ENCODE data around the gene TMEM183A. TPM values are rescaled to one million over a fixed set of nuclear protein-coding genes. Genes with fewer than 3 reads are reported as not detected.
A peak's percentile ranks its signal among the peaks of the same experiment; 100 is the strongest.

TMEM183A gene
- total and polyA plus RNA-seq, 2 experiments from 2014 or later, result 55.1 to 128 TPM

DNA sequence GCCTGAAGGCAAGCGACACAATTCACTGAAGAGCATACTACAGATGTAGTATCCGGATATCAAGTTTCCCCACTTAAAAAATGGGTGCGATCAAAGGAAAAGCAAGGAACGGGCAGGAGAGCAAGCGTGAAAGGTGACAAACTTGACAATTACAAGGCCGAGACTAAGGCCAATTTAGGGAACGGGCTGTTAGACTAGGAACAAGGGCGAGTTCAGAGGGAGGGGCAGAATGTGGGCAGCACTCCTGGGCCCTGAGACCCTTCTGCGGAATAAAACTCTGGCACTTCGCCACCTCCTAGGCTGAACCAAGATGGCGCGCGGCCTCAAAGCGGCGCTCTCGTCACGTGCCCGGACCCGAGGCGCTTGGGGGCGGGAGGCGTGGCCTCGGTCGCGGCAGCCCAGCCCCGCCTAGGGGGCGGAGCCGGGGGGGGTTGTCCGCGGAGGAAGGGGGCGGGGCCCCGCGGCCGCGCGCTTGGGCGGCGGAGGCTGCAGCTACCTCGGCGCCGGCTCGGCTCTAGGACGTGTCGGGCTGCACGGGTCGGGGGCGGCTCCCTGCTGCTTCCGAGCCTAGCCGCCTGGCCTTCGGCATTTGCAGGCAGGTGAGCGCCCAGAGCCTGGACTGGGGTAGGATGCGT lies 19.0 kb downstream of the TMEM183A start, which contains the start of gene PPFIA4 (continued):
- TF ChIP-seq CREB1 (CRISPR knock-in tag; IDR thresholded peaks at IDR 0.05; ENCODE audit: low read depth), result no peak
- TF ChIP-seq ZNF114 (CRISPR knock-in tag; IDR thresholded peaks at IDR 0.05), result peak; percentile 91; the same call in 1 of the 2 replicates
- no peak for TF ChIP-seq JUNB (IDR thresholded peaks at IDR 0.05; ENCODE audit: unreplicated experiment)
- no peak for TF ChIP-seq EZH2phosphoT487 (IDR thresholded peaks at IDR 0.05; ENCODE audit: unreplicated experiment)
- TF ChIP-seq, protein P1, sequence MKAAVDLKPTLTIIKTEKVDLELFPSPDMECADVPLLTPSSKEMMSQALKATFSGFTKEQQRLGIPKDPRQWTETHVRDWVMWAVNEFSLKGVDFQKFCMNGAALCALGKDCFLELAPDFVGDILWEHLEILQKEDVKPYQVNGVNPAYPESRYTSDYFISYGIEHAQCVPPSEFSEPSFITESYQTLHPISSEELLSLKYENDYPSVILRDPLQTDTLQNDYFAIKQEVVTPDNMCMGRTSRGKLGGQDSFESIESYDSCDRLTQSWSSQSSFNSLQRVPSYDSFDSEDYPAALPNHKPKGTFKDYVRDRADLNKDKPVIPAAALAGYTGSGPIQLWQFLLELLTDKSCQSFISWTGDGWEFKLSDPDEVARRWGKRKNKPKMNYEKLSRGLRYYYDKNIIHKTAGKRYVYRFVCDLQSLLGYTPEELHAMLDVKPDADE (IDR thresholded peaks at IDR 0.05), result no peak
- peak; percentile 66 for TF ChIP-seq POLR2AphosphoS5 (IDR thresholded peaks at IDR 0.05; ENCODE audit: low read depth)
- TF ChIP-seq STAT1 (IDR thresholded peaks at IDR 0.05; ENCODE audit: unreplicated experiment), result no peak
- no peak for TF ChIP-seq ZNF331 (CRISPR knock-in tag; IDR thresholded peaks at IDR 0.05; ENCODE audit: low read depth)

DNA sequence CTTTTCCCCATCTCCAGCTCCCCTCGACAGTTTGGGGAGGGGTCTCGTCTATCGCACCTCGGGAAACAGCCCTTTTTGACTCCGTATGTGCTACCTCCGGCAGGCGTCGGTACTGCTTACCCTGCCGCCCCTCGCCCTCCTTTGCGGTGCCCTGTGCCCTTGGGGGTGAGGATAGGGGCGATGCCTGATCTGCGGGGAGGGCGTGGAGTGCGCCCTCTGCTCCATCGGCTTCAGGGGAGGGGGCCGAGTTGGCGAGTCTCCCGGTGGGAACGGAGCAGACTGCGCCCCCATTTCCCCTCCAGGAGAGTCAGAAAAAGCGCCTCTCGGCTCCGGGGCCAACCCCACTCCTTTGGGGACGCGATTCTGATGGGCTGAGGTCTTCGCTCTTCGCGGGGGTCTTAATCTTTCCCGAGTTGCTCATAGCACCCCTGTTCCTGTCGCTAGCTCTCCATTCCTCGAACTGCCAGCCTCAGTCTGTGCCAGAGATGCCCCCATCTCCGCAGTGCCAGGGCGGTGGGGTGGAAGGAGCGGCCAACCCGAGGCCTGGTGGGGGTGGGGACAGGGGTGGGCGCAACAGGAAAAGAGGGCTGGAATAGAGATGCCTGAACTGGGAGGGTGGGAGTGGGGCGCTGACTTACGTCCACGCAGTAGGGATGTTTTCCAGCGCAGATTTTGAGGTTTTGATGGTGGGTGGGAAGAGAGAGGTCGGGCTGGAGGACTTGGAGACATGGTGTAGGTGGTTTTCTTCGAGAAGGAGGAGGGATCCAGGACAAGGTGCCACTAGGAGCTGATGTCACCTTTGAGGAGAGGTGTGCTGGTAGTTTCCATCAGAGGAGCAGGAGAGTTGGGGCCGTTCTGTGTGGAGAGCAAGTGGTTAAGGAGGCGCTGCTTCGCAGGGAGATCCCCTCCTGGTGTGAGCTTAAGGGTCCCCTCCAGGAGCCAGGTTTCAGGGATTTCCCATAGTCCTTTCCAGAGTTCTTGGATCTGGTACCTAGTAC lies 19.8 kb downstream of the TMEM183A start:
- H3F3A ChIP-seq (replicated peaks; ENCODE audit: low read depth), result peaks cover 21% of the 10 kb centered on the region
- H3K79me2 ChIP-seq (replicated peaks; ENCODE audit: insufficient read depth), result no peaks in the 10 kb centered on the region
- H4K20me1 ChIP-seq (replicated peaks; ENCODE audit: insufficient read depth), result peaks cover 9% of the 10 kb centered on the region; the same call in 1 of the 2 replicates
- Mint-ChIP-seq H3K4me3 (peak overlapping the region; percentile 73), H3K27me3 (ENCODE audit: insufficient read depth, low read depth, poor library complexity) (peaks cover 23% of the 10 kb centered on the region), H3K4me1 (peaks cover 10% of the 10 kb centered on the region), H3K9me3 (peaks cover 4% of the 10 kb centered on the region), H3K36me3 (ENCODE audit: low read depth) (peaks cover 36% of the 10 kb centered on the region), H3K27ac (no peak overlapping the region)
- peaks cover 12% of the 10 kb centered on the region for H3K36me3 ChIP-seq (ENCODE audit: insufficient read depth)
- ATAC-seq, result peak; percentile 74
- H3K27ac ChIP-seq (ENCODE audit: low read depth), result no peak overlapping the region
- peak overlapping the region; percentile 88 for H3K4me3 ChIP-seq
- H2AFZ ChIP-seq, result peak overlapping the region; percentile 99
- H3K9me2 ChIP-seq (ENCODE audit: insufficient read depth), result peaks cover 8% of the 10 kb centered on the region; the same call in 1 of the 2 replicates
- DNase-seq (ENCODE audit: low spot score), result no peak
- peaks cover 20% of the 10 kb centered on the region for H3K27me3 ChIP-seq (ENCODE audit: insufficient read depth)
- peaks cover 6% of the 10 kb centered on the region for H3K4me1 ChIP-seq (ENCODE audit: insufficient read depth)
- peak overlapping the region; percentile 97 for H3K4me2 ChIP-seq
- TF ChIP-seq, protein P2, sequence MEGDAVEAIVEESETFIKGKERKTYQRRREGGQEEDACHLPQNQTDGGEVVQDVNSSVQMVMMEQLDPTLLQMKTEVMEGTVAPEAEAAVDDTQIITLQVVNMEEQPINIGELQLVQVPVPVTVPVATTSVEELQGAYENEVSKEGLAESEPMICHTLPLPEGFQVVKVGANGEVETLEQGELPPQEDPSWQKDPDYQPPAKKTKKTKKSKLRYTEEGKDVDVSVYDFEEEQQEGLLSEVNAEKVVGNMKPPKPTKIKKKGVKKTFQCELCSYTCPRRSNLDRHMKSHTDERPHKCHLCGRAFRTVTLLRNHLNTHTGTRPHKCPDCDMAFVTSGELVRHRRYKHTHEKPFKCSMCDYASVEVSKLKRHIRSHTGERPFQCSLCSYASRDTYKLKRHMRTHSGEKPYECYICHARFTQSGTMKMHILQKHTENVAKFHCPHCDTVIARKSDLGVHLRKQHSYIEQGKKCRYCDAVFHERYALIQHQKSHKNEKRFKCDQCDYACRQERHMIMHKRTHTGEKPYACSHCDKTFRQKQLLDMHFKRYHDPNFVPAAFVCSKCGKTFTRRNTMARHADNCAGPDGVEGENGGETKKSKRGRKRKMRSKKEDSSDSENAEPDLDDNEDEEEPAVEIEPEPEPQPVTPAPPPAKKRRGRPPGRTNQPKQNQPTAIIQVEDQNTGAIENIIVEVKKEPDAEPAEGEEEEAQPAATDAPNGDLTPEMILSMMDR (conservative IDR thresholded peaks at IDR 0.05; ENCODE audit: low read depth in 2 of 2), result peak in 1 of 2 experiments; percentile 36; a peak in 2 of 4 replicates
- TF ChIP-seq EZH2phosphoT487 (IDR thresholded peaks at IDR 0.05; ENCODE audit: unreplicated experiment), result no peak
